Endothelial cell of umbilical vein (primary cell): ENCODE measurements around the gene TENM4.

ENCODE experiments used
- POLR2A ChIP-seq: IDR thresholded peaks from 2 replicates; pipeline ENCODE4 v1.6.1; 2012; ENCODE audit warnings: low read depth, mild to moderate bottlenecking, control low read depth, low read length
- TF ChIP-seq, protein P1 (sequence below), 2 donors: IDR thresholded peaks; 1 replicate in 1 of 2; 2 replicates in 1 of 2; pipeline ENCODE4 v1.5.1; 2011; ENCODE audit warnings: low read length in 2 of 2, mild to moderate bottlenecking in 2 of 2, moderate library complexity in 2 of 2, control low read depth in 1 of 2, inconsistent platforms in 1 of 2, low read depth in 1 of 2; ENCODE audit not compliant: insufficient read depth in 1 of 2; ENCODE audit errors: extremely low read depth in 1 of 2

DNA sequence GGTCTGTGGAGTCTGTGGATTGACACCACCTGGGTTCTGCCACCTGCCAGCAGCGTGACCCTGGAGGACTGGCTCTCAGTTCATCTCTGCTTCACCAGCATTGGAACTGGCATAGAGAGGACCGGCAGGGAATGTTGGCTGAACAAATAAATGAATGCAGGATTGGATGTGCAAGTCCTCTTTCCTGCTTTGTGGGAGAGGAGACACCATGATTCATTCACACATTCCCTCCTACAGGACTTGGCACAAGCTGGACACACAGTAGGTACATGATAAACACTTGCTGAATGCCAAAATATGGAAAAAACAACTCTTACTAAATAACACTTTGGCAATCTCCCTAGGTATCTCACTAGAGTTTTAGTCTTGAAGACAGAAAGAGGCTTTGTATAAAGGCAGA, 749.6 kb downstream of the TENM4 start:
- TF ChIP-seq, protein P1, sequence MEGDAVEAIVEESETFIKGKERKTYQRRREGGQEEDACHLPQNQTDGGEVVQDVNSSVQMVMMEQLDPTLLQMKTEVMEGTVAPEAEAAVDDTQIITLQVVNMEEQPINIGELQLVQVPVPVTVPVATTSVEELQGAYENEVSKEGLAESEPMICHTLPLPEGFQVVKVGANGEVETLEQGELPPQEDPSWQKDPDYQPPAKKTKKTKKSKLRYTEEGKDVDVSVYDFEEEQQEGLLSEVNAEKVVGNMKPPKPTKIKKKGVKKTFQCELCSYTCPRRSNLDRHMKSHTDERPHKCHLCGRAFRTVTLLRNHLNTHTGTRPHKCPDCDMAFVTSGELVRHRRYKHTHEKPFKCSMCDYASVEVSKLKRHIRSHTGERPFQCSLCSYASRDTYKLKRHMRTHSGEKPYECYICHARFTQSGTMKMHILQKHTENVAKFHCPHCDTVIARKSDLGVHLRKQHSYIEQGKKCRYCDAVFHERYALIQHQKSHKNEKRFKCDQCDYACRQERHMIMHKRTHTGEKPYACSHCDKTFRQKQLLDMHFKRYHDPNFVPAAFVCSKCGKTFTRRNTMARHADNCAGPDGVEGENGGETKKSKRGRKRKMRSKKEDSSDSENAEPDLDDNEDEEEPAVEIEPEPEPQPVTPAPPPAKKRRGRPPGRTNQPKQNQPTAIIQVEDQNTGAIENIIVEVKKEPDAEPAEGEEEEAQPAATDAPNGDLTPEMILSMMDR (IDR thresholded peaks at IDR 0.05; ENCODE audit: extremely low read depth in 1 of 2, insufficient read depth in 1 of 2, low read depth in 1 of 2, low read length in 2 of 2), result no peak
- no peak for TF ChIP-seq POLR2A
